Activated B cell treated with CpG ODN at 0.5 μM for 24 hours (primary cell): Measurements from ENCODE around the gene RPS3A. TPM values are rescaled to one million over a fixed set of nuclear protein-coding genes. Genes with fewer than 3 reads are reported as not detected.

Source experiments
- ATAC-seq: fragments of 200-7000 bp; cut with Tn5 transposase; one replicate; pipeline ENCODE4 v1.10.0; 2021; ENCODE audit warnings: low read depth, mild to moderate bottlenecking, moderate library complexity
- CTCF ChIA-PET: fragments of 350-600 bp; sonication (Branson Sonifier 250); formaldehyde crosslinking; loops from one replicate; lab custom pipeline; 2021; ENCODE audit warnings: antibody characterized with exemption; lab: Charles Lee
- POLR2A ChIA-PET: fragments of 350-600 bp; sonication (Branson Sonifier 250); formaldehyde crosslinking; loops from one replicate; lab custom pipeline; 2021; ENCODE audit warnings: antibody characterized with exemption; lab: Charles Lee
- DNase-seq: peaks from one replicate; pipeline ENCODE4 v3.0.0; 2022
- H3K27ac Mint-ChIP-seq: one replicate; pipeline ENCODE4 v1.8.0; 2020; ENCODE audit warnings: mixed read lengths
- H3K27me3 Mint-ChIP-seq: one replicate; pipeline ENCODE4 v1.8.0; 2021; ENCODE audit warnings: mixed read lengths
- H3K36me3 Mint-ChIP-seq: one replicate; pipeline ENCODE4 v1.8.0; 2021; ENCODE audit warnings: low read depth, mixed read lengths
- H3K4me1 Mint-ChIP-seq: one replicate; pipeline ENCODE4 v1.8.0; 2021; ENCODE audit warnings: mixed read lengths
- H3K4me3 Mint-ChIP-seq: one replicate; pipeline ENCODE4 v1.8.0; 2020; ENCODE audit warnings: mild to moderate bottlenecking, mixed read lengths
- H3K9me3 Mint-ChIP-seq: one replicate; pipeline ENCODE4 v1.8.0; 2020; ENCODE audit warnings: mixed read lengths
- intact Hi-C: fragments of 100-400 bp; cut with micrococcal nuclease; formaldehyde crosslinking; loops from one replicate; pipeline ENCODE4 v1.15.1; 2024
- total RNA-seq: library from RNA; stranded (reverse); gene quantifications from 2 replicates; pipeline ENCODE4 v1.2.3, GENCODE V29; 2022
- TF ChIP-seq, protein P1 (sequence below): fragments of 200-600 bp; IDR thresholded peaks from one replicate; pipeline ENCODE4 v1.8.0; 2022; ENCODE audit warnings: antibody characterized with exemption, mild to moderate bottlenecking

The RPS3A gene
- total RNA-seq, 1 donor from 2014 or later: 3,089 TPM

DNA sequence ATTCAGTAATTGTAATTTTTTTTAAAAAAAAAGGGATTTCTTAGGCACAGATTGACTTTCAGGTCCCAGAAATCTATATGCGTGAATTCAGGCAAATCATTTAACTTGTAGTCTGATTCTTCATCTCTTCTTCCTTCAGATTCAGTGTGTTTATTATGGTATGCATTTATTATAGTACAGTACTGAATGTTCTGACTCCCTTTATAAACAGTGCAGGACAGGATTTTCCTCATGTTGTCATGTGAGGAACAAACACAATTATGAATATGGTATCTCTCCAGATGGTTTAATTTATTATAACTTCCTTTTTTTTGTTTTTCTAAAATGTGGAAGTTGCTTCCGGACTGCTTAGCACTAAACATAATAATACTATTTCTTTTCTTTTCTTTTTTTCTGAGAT lies 54.2 kb downstream of the RPS3A start:
- ATAC-seq: no peak
- DNase-seq: no peak
- intact Hi-C loops: no loop called here
- Mint-ChIP-seq H3K9me3 (peaks cover 2% of the 10 kb centered on the region), H3K4me3 (no peak overlapping the region), H3K27ac (no peak overlapping the region), H3K4me1 (no peaks in the 10 kb centered on the region), H3K36me3 (no peaks in the 10 kb centered on the region), H3K27me3 (peaks cover 8% of the 10 kb centered on the region)
- CTCF ChIA-PET: no interaction called here
- TF ChIP-seq, protein P1, sequence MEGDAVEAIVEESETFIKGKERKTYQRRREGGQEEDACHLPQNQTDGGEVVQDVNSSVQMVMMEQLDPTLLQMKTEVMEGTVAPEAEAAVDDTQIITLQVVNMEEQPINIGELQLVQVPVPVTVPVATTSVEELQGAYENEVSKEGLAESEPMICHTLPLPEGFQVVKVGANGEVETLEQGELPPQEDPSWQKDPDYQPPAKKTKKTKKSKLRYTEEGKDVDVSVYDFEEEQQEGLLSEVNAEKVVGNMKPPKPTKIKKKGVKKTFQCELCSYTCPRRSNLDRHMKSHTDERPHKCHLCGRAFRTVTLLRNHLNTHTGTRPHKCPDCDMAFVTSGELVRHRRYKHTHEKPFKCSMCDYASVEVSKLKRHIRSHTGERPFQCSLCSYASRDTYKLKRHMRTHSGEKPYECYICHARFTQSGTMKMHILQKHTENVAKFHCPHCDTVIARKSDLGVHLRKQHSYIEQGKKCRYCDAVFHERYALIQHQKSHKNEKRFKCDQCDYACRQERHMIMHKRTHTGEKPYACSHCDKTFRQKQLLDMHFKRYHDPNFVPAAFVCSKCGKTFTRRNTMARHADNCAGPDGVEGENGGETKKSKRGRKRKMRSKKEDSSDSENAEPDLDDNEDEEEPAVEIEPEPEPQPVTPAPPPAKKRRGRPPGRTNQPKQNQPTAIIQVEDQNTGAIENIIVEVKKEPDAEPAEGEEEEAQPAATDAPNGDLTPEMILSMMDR: no peak
- POLR2A ChIA-PET: no interaction called here

Other genes starting within 250 kb of the RPS3A start
- gene LRBA, start 84.3 kb upstream of the RPS3A start, total RNA-seq: 55.7 and 66.5 TPM in 2 replicates
- not detected in 2 replicates for gene PRSS48, start 177.5 kb downstream of the RPS3A start, total RNA-seq
- gene SH3D19, start 226.0 kb downstream of the RPS3A start, total RNA-seq: not detected in 2 replicates